HG02973 (cell line): ENCODE measurements around the gene LAPTM4A.

ENCODE experiments used
- ATAC-seq: cut with Tn5 transposase; IDR thresholded peaks from one replicate; pipeline ENCODE4 v1.9.1; 2021; ENCODE audit warnings: moderate library complexity; ENCODE audit not compliant: unreplicated experiment

Gene LAPTM4A

GRCh38 chr2:20025065-20025786, 26.2 kb downstream of the LAPTM4A start:
- no peak for ATAC-seq

GRCh38 chr2:20023688-20024087, 27.7 kb downstream of the LAPTM4A start:
- no peak for ATAC-seq

- no peak for ATAC-seq
Measured at GRCh38 chr2:20021405-20022009, 29.9 kb downstream of the LAPTM4A start.

GRCh38 chr2:20019747-20020146, 31.7 kb downstream of the LAPTM4A start:
- ATAC-seq = no peak

- no peak for ATAC-seq
Measured at GRCh38 chr2:20018601-20019152, 32.8 kb downstream of the LAPTM4A start.

- no peak for ATAC-seq
Measured at GRCh38 chr2:20016346-20016745, 35.1 kb downstream of the LAPTM4A start.

- no peak for ATAC-seq
Measured at GRCh38 chr2:20015482-20016083, 35.8 kb downstream of the LAPTM4A start.

GRCh38 chr2:20013126-20013849, 38.1 kb downstream of the LAPTM4A start:
- no peak for ATAC-seq

GRCh38 chr2:20012282-20013125, 38.9 kb downstream of the LAPTM4A start, which contains the start of gene MATN3:
MATN3 (minus strand) TSS chr2:20012668; CDS start chr2:20012631, 37 bp downstream.
- no peak for ATAC-seq

GRCh38 chr2:20012032-20012281, 39.5 kb downstream of the LAPTM4A start:
- ATAC-seq = no peak

- ATAC-seq = no peak
Measured at GRCh38 chr2:20011276-20012031, 40.0 kb downstream of the LAPTM4A start.

GRCh38 chr2:20008703-20009102, 42.7 kb downstream of the LAPTM4A start:
- ATAC-seq = no peak

GRCh38 chr2:20005891-20006470, 45.4 kb downstream of the LAPTM4A start:
- ATAC-seq = no peak

- no peak for ATAC-seq
Measured at GRCh38 chr2:20005067-20005627, 46.3 kb downstream of the LAPTM4A start.

- ATAC-seq = no peak
Measured at GRCh38 chr2:20001361-20001863, 50.0 kb downstream of the LAPTM4A start.

- no peak for ATAC-seq
Measured at GRCh38 chr2:19993731-19994130, 57.7 kb downstream of the LAPTM4A start.

- no peak for ATAC-seq
Measured at GRCh38 chr2:19991895-19992294, 59.5 kb downstream of the LAPTM4A start.

- no peak for ATAC-seq
Measured at GRCh38 chr2:19990416-19990728, 61.1 kb downstream of the LAPTM4A start.
